ENCODE data around the gene CYLD.

CYLD gene

DNA sequence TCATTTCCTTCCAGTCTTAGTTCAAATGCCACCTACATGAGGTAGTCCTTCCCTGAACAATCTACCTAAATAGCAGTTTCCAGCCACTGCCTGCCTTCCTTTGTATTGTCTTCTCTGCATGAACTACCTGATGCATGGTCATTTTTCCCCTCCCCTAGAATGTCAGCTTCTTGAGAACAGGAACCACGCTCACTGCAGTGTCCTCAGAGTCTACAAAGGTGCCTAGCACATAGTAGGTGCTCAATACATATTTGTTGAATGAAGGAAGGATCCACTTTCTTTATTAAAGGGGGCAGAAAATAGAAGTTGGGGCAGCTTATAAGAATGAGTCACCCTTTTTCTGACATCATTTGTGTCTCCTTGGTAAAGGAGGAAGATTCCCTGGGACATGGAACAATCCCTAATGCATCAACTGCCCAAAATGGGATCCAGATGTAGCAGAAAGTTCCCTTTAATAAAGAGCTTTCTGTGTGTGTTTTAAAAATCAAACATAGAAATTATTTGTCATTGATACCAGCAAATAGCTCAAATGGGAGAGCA lies 4.4 kb upstream of the CYLD start:
- DNase-seq: no peak

GRCh38 chr16:50739031-50739430 lies 2.9 kb upstream of the CYLD start:
- DNase-seq: no peak

DNA sequence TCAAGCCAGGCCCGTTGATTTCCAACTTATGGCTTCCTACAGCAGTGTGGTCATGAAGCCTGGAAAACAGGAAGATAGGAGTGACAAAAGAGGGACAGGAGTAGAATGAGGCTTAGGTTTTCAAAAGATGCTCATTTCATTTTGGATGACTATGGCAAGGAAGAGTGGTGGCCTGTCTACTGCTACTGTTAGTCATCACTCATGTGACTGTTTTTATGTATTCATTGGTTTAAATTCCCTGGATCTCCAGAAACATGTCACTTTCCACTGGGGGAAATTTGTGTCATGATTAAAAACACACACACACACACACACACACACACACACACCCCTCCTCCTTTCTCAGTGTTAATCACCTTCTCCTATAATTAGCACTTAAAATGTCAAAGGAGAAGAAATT lies 1.1 kb upstream of the CYLD start:
- DNase-seq: no peak

DNA sequence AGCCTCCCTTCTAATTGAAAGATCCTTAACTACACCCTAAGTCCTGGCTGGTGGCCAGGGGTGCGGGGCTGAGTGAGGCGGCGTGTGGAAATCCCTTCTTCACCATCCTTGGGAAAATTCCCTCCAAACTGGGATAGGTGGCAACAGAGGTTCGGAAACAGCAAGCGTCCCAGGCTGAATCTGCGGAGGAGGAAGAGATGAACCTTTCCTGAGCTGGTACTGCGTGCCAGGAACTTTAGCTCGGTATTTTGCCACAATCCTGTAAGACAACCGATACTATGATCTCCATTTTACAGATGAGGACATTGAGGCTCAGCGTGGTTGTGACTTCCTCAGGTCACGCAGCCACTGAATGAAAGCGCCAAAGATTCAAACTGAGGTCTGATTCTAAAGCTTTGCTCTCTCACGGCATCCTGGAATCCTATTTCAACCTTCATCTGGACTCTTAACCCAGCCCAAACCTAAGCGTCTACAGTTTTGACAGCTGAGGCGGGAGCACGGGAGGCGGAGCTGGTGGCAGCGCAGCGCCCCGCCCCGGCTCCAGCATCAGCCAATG lies 583 bp upstream of the CYLD start:
- DNase-seq: peak in 4 of 56 donors; percentile 10 to 46 (median 30)

- DNase-seq: peak in 10 of 56 donors; percentile 13 to 60 (median 46)
Measured at GRCh38 chr16:50742576-50743200, 802 bp downstream of the CYLD start.

DNA sequence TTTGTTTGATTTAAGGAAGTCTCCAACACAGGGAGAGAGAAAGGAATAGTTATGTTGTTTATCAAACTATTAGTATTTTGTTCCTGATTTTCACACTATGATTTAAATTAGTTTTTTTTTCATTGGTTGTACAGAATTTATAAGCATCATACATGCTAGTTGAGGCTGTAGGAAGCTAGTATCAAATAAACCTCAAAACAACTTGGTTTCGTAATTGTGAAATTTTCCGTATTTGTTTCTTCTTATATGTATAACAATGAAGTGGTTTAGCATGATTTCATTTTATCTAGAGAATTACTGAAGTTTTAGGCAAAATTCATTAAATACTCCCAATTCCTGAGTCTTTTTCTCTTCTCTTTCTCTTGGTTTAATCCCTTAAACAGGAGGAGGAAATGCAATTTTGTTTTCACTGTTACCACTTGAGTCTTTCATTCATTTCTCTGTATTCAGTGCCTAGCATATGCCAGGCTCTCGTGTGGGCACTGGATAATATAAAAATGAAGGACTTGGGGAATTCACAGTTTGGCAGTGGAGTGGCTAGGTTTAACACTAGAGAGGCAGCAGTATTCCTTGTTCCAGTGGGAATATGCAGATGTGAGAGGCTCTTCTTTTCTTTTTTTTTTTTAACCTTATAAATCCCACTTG lies 1.8 kb downstream of the CYLD start:
- DNase-seq: no peak

GRCh38 chr16:50744881-50745280 lies 3.0 kb downstream of the CYLD start:
- DNase-seq: no peak

DNA sequence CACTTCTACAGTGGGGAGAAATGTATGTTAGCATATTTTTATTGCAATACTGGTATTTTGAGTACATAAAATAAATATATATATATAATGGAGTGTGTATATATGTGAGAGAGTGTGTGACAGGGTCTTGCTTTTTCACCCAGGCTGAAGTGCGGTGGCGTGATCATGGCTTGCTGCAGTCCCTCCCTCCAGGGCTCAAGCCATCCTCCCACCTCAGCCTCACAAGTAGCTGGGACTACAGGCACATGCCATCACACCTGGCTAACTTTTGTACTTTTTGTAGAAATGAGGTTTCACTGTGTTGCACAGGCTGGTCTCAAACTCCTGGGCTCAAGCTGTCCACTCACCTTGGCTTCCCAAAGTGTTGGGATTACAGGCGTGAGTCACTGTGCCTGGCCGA lies 4.1 kb downstream of the CYLD start:
- no peak for DNase-seq

- no peak for DNase-seq
Measured at GRCh38 chr16:50747207-50747956, 5.5 kb downstream of the CYLD start.

DNA sequence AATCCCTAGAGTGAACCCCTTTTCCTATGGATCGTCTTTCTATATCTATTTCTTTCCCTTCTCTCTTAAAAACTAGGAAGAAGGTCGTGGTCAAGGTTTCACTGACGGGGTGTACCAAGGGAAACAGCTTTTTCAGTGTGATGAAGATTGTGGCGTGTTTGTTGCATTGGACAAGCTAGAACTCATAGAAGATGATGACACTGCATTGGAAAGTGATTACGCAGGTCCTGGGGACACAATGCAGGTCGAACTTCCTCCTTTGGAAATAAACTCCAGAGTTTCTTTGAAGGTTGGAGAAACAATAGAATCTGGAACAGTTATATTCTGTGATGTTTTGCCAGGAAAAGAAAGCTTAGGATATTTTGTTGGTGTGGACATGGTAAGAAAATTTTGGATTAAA lies 9.6 kb downstream of the CYLD start:
- DNase-seq: no peak

DNA sequence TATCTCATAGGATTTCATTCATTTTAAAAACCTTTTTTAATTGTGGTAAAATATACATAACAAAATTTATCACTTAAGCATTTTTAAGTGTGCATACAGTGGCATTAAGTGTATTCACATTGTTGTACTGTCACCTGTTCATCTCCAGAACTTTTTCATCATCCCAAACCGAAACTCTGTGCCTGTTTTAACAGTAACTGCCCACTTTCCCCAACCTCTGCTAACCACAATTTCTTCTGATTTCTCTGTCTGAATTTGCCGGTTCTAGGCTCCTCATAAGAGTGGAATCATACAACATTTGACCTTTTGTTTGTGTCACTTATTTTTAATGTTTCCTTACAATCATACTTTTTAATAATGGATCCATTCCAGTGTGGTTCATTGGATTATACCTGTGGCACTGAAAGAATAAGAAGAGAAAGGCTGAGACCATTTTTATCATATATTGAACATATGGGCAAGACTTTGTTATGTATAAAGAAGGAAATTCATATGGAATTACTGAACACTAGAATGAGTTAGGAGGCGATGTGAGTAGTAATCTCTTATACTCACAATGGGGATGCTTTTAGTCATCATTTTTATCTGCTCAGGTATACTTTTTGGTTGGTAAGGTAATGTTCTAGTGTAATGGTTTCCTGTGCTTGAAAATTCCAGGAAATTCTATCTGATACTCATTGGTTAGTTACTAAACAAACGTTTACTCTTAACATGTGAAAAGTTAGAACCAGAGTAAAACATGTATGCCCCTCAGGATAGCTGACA lies 10.8 kb downstream of the CYLD start:
- no peak for DNase-seq

GRCh38 chr16:50756473-50756872 lies 14.6 kb downstream of the CYLD start:
- no peak for DNase-seq

DNA sequence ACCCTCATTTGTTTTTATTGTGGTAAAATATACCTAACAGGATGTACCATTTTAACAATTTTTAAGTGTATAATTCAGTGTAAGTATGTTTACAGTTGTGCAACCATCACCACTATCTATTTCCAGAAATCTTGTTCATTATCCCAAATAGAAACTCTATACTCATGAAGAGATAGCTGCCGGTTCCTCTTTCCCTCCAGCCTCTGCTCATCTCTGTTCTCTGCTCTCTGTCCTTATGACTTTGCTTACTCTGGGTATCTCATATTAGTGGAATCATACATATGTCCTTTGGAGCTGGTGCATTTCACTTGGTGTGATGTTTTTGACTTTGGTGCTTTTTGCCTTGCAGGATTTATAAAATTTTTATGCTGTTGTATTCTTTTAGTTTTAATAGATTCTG lies 19.4 kb downstream of the CYLD start:
- DNase-seq: no peak

DNA sequence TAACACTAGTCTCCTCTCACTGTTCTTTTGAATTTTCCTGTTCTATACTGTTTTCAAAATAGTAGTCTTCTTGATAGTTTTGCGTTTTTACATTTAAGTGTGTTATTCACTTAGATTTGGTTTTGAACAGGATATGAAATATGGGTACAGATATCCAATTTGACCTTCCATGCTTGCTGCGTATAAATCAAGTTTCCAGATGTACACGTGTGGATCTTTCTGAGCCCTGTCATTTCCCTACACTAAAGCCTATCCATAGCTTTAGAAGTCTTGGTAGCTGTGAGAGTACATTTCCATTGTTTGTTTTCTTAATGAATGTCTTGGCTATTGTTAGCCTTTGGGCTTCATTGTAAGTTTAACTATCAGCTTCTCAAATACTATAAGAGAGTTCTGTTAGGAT lies 20.4 kb downstream of the CYLD start:
- no peak for DNase-seq

DNA sequence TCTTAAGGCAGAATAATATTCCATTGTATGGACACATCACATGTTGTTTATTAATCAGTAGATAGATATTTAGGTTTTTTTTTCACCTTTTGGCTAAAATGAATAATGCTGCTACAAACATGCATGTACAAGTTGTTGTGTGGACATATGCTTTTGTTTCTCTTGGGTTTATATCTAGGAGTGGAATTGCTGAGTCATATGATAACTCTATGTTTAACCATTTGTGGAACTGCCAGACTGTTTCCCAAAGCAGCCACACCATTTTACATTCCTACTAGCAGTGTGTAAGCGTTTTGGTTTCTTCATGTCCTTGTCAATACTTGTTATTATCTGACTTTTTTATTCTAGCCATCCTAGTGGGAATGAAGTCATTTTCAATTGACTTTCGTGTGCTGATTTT lies 21.3 kb downstream of the CYLD start:
- DNase-seq: no peak

- no peak for DNase-seq
Measured at GRCh38 chr16:50765260-50765659, 23.4 kb downstream of the CYLD start.

DNA sequence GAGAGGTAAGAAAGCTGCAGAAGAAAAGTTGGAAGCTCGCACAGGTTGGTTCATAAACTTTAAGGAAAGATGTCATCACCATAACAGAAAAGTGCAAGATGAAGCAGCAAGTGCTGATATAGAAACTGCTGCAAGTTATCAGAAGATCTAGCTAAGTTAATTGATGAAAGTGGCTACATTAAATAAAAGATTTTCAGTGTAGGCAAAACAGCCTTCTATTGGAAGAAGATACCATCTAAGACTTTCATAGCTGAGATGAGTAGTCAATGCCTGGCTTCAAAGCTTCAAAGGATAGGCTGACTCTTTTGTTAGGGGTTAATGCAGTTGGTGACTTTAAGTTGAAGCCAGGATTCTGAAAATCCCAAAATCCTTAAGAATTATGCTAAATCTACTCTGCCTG lies 24.0 kb downstream of the CYLD start:
- DNase-seq: no peak

DNA sequence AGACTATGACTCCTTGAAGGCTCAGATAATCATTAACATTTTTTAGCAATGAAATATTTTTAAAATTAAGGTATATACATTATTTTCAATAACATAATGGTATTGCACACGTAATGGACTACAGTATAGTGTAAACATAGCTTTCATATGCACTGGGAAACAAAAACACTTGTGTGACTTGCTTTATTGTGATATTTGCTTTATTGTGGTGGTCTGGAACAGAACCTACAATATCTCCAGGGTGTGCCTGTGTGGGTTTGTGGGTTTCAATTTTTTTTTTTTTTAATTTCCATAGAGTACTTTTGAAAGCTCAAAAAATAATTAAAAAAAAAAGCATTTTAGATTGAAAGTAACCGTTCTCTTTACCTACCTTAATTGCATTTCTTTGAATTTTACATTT lies 25.3 kb downstream of the CYLD start:
- DNase-seq: no peak

DNA sequence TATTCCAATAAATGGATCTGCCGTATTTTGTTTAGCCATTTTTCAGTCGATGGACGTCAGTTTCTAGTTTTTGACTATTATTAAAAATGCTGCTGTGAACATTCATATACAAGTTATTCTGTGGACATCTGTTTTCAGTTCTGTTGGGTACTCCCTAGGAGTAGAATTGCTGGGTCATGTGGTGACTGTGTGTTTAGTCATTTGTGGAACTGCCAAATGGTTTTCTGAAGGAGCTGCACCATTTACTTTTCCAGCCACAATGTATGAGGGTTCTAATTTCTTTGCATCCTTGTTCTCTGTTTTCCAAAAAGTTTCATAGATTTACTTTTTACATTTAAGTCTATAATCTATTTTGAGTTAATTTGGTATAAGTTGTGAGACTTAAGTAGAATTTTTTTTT lies 29.5 kb downstream of the CYLD start:
- DNase-seq: no peak

DNA sequence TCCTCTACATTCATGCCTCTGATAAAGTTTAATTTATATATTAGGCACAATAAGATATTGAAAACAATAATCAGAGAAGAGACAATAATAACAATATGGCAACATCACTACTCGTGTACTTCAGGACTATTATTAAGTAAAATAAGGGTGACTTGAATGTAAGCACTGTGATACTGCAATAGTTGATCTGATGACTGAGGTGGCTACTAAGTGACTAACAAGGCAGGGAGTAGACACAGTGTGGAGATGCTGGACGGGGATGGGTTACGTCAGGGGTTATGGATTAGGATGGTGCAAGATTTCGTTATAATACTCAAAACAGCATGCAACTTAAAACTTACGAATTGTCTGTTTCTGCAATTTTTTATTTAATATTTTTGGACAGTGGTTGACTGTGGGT lies 32.5 kb downstream of the CYLD start:
- no peak for DNase-seq

- no peak for DNase-seq
Measured at GRCh38 chr16:50774960-50775359, 33.1 kb downstream of the CYLD start.

- DNase-seq: no peak
Measured at GRCh38 chr16:50776037-50776436, 34.2 kb downstream of the CYLD start.

All from amygdala (tissue), 56 donors.